Hepatocyte (in vitro differentiated cells): ENCODE measurements around the gene DIAPH1.

Experiments
- EZH2 ChIP-seq: fragments of 200-600 bp; sonication (generic); IDR thresholded peaks from 2 replicates; pipeline ENCODE4 v1.6.1; 2016; ENCODE audit warnings: antibody characterized with exemption, mild to moderate bottlenecking, borderline replicate concordance
- TF ChIP-seq, protein P1 (sequence below): fragments of 200-600 bp; sonication (generic); IDR thresholded peaks from 2 replicates; pipeline ENCODE4 v1.5.1; 2016; ENCODE audit warnings: antibody characterized with exemption, mild to moderate bottlenecking; ENCODE audit not compliant: poor library complexity

DNA sequence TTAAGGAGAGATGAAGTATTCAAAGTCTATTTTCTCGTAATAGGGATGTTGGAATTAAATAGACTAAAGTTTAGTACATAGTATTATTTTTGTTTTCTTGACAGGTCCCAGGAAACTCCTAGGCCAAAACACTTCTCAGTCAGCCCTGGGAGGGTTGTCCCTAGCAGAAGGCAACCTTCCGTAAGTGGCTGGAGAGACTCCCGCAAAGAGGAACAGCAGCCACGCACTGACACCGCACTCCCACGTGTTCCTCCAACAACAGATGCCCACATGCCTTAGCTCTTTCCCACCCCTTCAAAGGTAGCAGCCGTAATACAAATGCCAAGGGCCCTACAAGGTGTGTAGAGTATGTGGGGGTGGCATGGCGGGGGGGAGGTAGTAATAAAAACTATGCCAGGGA is 101.5 kb downstream of the DIAPH1 start:
- TF ChIP-seq, protein P1, sequence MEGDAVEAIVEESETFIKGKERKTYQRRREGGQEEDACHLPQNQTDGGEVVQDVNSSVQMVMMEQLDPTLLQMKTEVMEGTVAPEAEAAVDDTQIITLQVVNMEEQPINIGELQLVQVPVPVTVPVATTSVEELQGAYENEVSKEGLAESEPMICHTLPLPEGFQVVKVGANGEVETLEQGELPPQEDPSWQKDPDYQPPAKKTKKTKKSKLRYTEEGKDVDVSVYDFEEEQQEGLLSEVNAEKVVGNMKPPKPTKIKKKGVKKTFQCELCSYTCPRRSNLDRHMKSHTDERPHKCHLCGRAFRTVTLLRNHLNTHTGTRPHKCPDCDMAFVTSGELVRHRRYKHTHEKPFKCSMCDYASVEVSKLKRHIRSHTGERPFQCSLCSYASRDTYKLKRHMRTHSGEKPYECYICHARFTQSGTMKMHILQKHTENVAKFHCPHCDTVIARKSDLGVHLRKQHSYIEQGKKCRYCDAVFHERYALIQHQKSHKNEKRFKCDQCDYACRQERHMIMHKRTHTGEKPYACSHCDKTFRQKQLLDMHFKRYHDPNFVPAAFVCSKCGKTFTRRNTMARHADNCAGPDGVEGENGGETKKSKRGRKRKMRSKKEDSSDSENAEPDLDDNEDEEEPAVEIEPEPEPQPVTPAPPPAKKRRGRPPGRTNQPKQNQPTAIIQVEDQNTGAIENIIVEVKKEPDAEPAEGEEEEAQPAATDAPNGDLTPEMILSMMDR = no peak
- no peak for TF ChIP-seq EZH2
